A204.1 (cell line): Measurements from ENCODE around the gene ABR.
"Not testable (repeated sequence)": the region's sequence is repeated elsewhere in the genome, so short reads cannot be mapped to it uniquely, and the experiment has no call there.

Experiments used
- FAIRE-seq: peaks from 2 replicates; lab custom pipeline; 2012; peaks lifted over from hg19 to GRCh38; lab: Jason Lieb, UNC

Gene ABR

GRCh38 chr17:981292-981658 is 198.5 kb downstream of the ABR start:
- FAIRE-seq = no peak

- FAIRE-seq = peak; percentile 94
Measured at GRCh38 chr17:980406-981291, 199.1 kb downstream of the ABR start.

DNA sequence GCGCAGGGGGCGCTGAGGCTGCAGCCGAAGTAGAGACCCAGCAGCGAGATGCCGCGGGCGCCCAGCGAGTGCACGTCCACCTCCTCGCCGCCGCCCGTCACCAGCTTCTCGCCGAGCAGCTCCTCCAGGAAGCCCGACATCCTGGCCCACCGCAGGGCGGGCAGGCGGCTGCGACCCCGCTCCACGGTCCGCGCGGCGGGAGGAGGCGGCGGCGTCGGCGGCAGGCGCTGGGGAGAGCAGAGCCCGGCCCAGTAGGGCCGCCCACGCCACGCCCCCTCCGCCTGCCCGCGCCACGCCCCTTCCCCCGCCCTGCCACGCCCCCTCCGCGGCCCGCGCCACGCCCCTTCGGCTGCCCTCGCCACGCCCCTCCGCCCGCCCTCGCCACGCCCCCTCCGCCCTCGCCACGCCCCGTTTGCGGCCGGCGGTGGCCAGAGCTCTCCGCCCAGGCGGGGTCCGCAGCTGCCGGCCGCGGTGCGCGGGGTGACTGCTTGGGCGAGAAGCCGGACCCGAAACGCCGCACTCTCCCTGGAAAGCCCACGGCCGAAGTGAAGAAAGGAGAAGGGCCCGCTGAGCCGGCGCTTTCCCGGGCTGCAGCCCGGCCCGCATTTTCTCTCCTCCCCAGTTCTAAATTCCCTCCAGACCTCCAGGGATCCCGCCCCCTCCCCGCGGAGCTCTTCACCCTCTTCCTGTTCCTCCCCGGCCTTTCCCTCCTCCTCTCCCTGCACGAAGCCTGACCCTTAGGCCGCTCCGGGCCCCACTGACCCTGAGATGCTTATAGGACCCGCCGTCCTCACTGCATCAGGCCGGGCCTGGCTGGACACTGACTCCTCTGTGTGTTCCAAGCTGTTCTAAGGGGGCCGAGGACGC is 200.0 kb downstream of the ABR start, which contains the start of gene NXN:
TSS of gene NXN (minus strand) at position 238 of the 867 bp plus-strand sequence.
- FAIRE-seq = no peak

- FAIRE-seq = no peak
Measured at GRCh38 chr17:979212-979538, 200.6 kb downstream of the ABR start.

GRCh38 chr17:978103-979093 is 201.4 kb downstream of the ABR start:
- FAIRE-seq = no peak

DNA sequence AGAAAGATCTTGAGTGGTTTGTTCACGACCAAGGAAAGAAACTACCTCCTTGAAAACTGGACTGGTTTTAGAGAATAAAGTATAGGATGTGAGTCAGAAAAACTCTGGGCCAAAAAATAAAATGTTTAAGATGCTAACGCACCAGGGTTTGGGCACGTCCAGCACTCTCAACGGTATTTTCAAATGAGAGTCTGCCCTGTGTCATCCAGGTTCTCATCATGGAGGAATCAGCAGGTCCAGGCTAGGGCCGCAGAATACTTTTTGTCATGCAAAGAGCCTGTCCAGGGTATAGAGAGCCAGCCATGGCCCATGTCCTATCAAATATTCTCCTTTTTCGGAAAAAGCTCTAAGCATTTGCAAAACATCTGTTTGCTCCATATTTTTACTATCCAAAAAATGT is 202.6 kb downstream of the ABR start:
- FAIRE-seq = no peak

DNA sequence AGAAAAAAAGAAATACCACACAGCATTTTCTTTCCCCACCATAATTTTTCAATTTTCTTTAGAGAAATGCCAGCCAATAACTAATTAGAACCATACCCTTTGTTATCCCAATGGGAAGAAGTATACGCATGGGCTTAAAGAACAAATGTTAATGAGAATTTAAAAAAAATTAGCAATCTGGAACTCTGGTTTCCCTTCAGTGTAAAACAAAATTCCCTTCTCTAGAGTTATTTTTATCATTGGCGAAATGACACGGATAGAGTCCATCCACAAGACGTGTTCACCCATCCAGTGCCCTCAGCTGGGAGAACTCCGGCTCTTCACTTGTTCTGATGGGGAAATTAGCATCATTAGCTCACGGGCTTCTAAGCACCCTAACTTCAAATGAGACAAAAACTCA is 203.5 kb downstream of the ABR start:
- no peak for FAIRE-seq

DNA sequence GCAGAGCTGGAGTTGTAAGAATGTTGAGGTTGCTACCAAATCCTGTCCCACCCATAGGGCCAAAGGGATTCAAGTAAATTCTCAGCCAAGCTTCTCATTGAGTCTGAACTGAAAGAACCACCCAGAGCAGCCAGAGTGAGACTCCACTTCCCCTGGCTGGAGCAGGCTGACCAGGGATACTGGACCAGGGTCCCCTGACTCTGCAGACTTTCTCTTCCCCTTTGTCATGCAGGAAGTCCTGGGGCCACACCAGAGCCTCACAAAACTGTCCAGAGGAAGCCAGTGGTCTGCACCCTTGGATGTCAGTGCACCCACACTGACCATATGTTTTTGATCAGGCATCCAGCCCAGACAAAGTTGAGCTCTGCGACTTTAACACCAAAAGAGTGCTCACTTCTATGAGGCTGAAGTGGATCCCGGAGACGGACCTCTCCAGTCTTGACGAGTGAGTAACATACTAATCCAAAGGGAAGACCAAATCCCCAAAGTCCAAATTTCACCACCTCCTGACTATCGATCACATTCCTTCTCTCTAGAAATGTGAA is 204.3 kb downstream of the ABR start:
- no peak for FAIRE-seq

DNA sequence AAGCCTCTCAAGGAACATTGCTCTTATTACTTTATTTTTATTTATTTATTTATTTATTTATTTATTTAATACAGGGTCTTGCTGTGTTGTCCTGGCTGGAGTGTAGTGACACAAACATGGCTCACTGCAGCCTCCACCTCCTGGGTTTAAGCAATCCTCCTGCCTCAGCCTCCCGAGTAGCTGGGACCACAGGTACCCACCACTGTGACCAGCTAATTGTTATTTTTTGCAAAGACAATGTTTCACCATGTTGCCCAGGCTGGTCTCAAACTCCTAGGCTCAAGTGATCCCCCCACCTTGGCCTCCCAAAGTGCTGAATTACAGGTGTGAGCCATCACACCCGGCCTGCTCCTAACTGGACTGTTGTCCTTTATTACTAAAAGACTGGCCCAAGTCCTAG is 205.0 kb downstream of the ABR start:
- not testable (repeated sequence) for FAIRE-seq

DNA sequence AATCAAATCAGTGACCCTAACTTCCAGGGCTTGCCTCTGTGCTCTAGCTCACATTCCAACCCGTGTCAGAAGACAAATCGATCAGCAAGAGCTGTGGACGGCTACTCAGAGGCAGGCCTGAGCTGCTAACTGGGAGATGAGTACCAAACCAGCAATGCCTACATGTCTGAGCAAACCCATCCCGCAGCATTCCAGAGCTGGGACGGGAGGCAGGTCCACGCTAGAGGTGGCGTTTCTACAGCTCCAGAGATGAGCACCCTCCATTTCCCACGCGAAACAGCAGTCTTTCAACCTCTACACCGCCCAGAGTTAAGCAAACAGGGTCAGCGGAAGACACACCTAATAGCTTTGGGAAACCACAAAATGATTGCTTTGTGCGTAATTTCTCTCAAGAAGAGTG is 206.7 kb downstream of the ABR start:
- no peak for FAIRE-seq

DNA sequence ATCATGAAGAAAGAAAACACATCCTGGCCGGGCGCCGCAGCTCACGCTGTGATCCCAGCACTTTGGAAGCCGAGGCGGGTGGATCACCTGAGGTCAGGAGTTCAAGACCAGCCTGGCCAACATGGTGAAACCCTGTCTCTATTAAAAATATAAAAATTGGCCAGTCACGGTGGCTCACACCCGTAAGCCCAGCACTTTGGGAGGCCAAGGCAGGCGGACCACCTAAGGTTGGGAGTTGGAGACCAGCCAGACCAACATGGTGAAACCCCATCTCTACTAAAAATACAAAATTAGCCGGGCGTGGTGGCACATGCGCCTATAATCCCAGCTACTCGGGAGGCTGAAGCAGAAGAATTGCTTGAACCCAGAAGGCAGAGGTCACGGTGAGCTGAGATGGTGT is 207.9 kb downstream of the ABR start:
- not testable (repeated sequence) for FAIRE-seq

GRCh38 chr17:970364-970763 is 209.4 kb downstream of the ABR start:
- no peak for FAIRE-seq

DNA sequence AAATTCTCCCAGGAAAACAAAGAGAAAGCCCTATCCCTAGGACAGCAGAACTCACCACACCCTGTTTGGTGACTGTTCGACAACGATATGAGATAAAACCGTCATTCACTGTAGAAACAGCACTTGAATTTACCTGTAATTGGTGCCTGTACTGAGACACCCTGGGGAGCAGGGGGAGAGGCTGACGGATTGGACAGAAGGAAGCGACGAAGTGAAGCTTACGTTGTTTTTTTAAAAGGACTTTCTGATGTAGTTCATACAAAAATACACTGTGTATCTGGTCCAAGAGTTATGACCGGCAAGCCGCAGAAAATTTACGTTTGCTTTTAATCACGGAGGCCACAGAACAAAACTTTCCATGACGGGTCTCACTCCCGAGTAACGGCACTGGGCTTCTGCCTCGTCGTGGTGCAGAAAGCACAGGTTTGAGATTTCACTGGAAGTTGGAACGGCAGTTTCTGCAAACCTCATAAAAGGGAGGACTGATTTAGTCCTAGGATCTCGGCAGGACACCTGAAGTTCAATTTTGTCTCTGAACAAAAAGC is 209.9 kb downstream of the ABR start:
- FAIRE-seq = no peak

- FAIRE-seq = no peak
Measured at GRCh38 chr17:968812-969730, 210.7 kb downstream of the ABR start.

DNA sequence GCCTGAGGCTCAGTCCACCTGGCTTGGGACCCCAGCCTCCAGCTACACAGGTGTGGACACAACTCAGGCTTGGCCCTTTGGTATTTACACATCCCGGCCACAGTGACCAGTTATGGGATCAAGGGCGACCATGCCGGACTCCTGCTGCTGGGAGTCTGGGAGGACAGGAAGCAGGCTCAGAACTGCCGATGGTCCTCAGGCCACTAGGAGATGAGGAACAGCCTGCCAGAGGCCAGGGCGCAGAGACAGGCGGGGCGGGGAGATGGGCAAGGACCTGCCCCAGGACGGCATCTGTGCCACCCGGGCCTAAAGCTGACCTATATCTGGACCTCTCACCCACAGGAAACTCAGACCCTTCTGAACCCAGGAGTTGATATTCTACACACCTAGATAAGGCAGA is 212.7 kb downstream of the ABR start:
- no peak for FAIRE-seq

DNA sequence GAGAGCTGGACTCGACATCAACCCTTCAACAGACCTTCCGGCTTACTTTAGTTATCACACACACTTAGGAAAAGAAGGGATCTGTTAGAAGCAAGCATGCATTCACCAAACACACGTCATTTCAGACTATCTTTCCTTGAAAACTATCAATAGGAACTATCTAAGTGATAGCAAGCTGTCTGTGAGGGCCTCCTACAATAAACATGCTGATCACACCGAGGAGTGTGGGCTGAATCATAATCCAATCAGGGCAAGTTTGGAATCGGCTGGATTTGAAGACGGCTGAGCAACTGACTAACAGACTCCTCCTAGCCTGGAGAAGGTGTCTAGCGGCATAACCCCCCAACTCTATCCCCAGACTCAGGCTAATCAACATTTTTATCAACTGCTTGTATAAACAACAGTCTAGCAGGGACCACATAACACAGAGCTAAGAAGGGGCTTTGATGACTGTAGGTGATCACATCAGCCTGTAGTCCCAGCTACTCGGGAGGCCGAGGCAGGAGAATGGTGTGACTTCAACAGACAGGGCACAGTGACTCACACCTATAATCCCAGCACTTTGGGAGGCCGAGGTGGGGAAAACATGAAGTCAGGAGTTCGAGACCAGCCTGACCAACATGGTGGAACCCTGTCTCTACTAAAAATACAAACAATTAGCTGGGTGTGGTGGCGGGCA is 214.3 kb downstream of the ABR start:
- FAIRE-seq = no peak

DNA sequence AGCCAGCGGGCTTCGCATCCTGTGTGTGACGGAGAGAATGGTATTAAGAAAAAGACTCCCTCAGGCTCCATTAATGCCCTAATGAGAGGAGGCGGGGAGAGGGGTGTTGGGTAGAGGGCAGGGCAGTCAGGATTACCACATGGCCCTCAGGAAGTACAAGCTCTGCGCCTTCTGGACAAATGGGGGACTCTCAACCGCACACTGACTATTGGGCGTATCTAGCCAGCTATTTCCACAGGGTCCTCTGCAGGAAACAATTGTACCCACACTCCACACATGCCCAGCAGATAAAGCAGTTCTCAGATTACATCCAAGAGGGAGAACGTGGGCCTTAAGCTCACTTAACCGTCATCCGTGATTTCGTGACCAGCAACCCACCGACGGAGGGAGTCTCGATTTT is 214.9 kb downstream of the ABR start:
- FAIRE-seq = no peak

DNA sequence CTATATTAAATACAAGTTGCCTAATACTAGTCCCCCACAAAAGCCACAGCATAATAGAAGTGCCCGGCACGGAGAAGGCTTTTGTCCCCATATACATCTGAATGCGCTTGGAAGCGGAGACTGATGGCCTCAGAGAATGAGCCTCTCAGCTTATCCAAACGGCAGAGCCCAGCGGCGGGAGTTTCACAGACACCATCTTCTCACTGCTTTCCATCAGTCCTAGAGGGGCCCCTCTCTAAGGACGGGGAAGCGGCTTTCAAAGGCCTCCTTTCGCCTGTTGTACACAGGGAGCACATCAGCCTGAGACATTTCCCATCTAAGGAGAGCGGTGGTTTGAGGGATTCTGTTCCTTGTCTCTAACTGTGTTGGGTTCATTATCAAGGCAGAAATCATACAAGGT is 217.1 kb downstream of the ABR start:
- FAIRE-seq = no peak

DNA sequence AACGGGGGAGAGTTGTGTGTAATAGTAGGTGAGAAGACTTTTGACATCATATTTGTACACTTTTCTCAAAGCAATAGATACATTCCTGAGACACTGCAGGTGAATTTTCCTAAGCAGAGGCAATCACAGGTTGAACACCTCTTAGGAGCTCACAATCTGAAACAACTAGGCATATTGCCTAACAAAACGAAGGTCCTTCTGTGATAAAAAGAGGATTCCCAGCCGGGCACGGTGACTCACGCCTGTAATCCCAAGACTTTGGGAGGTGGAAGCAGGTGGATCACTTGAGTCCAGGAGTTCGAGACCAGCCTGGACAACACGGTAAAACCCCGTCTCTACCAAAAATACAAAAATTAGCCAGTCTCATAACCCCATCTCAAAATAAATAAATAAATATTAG is 217.6 kb downstream of the ABR start:
- no peak for FAIRE-seq
